HEK293T (cell line): ENCODE results near the gene NCAPD2.

ENCODE experiments used
- FOXA1 ChIP-seq: fragments of 450-650 bp; IDR thresholded peaks from 2 replicates; pipeline ENCODE4 v1.6.1; 2016; ENCODE audit warnings: mild to moderate bottlenecking
- FOXM1 ChIP-seq: fragments of 450-650 bp; IDR thresholded peaks from 2 replicates; pipeline ENCODE4 v1.6.1; 2017; ENCODE audit warnings: mild to moderate bottlenecking, borderline replicate concordance
- L3MBTL2 ChIP-seq: fragments of 450-650 bp; conservative IDR thresholded peaks from 2 replicates; pipeline ENCODE4 v1.6.1; 2016; ENCODE audit warnings: mild to moderate bottlenecking
- NFRKB ChIP-seq: fragments of 450-650 bp; IDR thresholded peaks from 2 replicates; pipeline ENCODE4 v1.6.1; 2016; ENCODE audit warnings: mild to moderate bottlenecking, moderate library complexity
- PKNOX1 ChIP-seq: fragments of 450-650 bp; IDR thresholded peaks from 2 replicates; pipeline ENCODE4 v1.6.1; 2016

- TF ChIP-seq FOXM1, result no peak
- no peak for TF ChIP-seq L3MBTL2
- TF ChIP-seq FOXA1, result no peak
- TF ChIP-seq PKNOX1, result no peak
- no peak for TF ChIP-seq NFRKB
Observed at GRCh38 chr12:6574576-6575295, 80.8 kb downstream of the NCAPD2 start.
